Endothelial cell of umbilical vein (primary cell): Measurements from ENCODE around the gene TMEM125. TPM values are rescaled to one million over a fixed set of nuclear protein-coding genes. Genes with fewer than 3 reads are reported as not detected.

ENCODE experiments used
- BruUV-seq: library from RNA; stranded (reverse); fragments of 400-500 nt; replicated peaks from 2 replicates; lab custom pipeline; 2021; lab: Mats Ljungman, UMichigan
- CTCF ChIA-PET: fragments of 300-600, 350-600 bp; sonication (Branson Sonifier 250); formaldehyde crosslinking; loops from one replicate; lab custom pipeline; 2021; ENCODE audit warnings: antibody characterized with exemption, inconsistent platforms; lab: Charles Lee
- POLR2A ChIA-PET: fragments of 300-600, 350-600 bp; sonication (Branson Sonifier 250); formaldehyde crosslinking; loops from one replicate; lab custom pipeline; 2021; ENCODE audit warnings: antibody characterized with exemption, inconsistent platforms; lab: Charles Lee
- DNase-seq: peaks from one replicate; pipeline ENCODE4 v3.0.0-alpha.2; 2011; ENCODE audit warnings: low read depth, low spot score
- FAIRE-seq: peaks from 2 replicates; lab custom pipeline; 2011; peaks lifted over from hg19 to GRCh38; lab: Jason Lieb, UNC
- H2AFZ ChIP-seq: 2 replicates; pipeline ENCODE4 v1.6.0; 2012; ENCODE audit warnings: low read depth, low read length, control low read depth, inconsistent platforms
- H3K27ac ChIP-seq: 2 replicates; pipeline ENCODE4 v1.5.1; 2011; ENCODE audit warnings: low read depth, mild to moderate bottlenecking, control low read depth, low read length, moderate library complexity; ENCODE audit not compliant: insufficient read depth
- H3K27me3 ChIP-seq, 2 experiments: 2 replicates each; pipeline versions ENCODE4 v1.6.0 to v1.6.1; 2011; ENCODE audit warnings: low read length in 2 of 2, mixed read lengths in 1 of 2; ENCODE audit not compliant: control insufficient read depth in 2 of 2, insufficient read depth in 2 of 2
- H3K36me3 ChIP-seq, 2 experiments: 2 replicates in 1 of 2; 3 replicates in 1 of 2; pipeline ENCODE4 v1.5.1; 2011; ENCODE audit warnings: low read length in 2 of 2, mild to moderate bottlenecking in 1 of 2, moderate library complexity in 1 of 2; ENCODE audit not compliant: control insufficient read depth in 2 of 2, insufficient read depth in 2 of 2; ENCODE audit errors: extremely low read depth in 1 of 2
- H3K4me1 ChIP-seq: 3 replicates; pipeline ENCODE4 v1.5.1; 2011; ENCODE audit warnings: mild to moderate bottlenecking, low read length; ENCODE audit not compliant: control insufficient read depth, insufficient read depth; ENCODE audit errors: extremely low read depth
- H3K4me2 ChIP-seq: 2 replicates; pipeline ENCODE4 v1.6.1; 2011; ENCODE audit warnings: low read length, control low read depth, mixed read lengths; ENCODE audit not compliant: insufficient read depth
- H3K4me3 ChIP-seq, 3 experiments: fragments of 200-600 bp in 1 of 3; sonication (generic), shearing (Covaris generic) in 1 of 3; replicated peaks in 1 of 3; 2 replicates each; pipeline ENCODE4 v1.5.1; 2011 to 2016; ENCODE audit warnings: control low read depth in 3 of 3, low read length in 3 of 3, mild to moderate bottlenecking in 2 of 3, inconsistent platforms in 1 of 3, low read depth in 1 of 3, moderate library complexity in 1 of 3; ENCODE audit not compliant: insufficient read depth in 1 of 3
- H3K79me2 ChIP-seq: 2 replicates; pipeline ENCODE4 v1.6.0; 2012; ENCODE audit warnings: low read length, inconsistent platforms; ENCODE audit not compliant: control insufficient read depth, insufficient read depth
- H3K9ac ChIP-seq: replicated peaks from 2 replicates; pipeline ENCODE3; 2011; ENCODE audit warnings: low read length, control low read depth; ENCODE audit not compliant: insufficient read depth; ENCODE audit errors: extremely low read depth
- H3K9me1 ChIP-seq: replicated peaks from 3 replicates; pipeline ENCODE4 v1.6.0; 2011; ENCODE audit warnings: mild to moderate bottlenecking, low read length; ENCODE audit not compliant: control insufficient read depth, insufficient read depth; ENCODE audit errors: extremely low read depth
- H3K9me3 ChIP-seq: replicated peaks from 2 replicates; pipeline ENCODE4 v1.5.1; 2012; ENCODE audit warnings: low read length, inconsistent platforms; ENCODE audit not compliant: control insufficient read depth, insufficient read depth
- H4K20me1 ChIP-seq: replicated peaks from 2 replicates; pipeline ENCODE3; 2011; ENCODE audit warnings: mild to moderate bottlenecking, low read length; ENCODE audit not compliant: control insufficient read depth, insufficient read depth; ENCODE audit errors: extremely low read depth
- GATA2 ChIP-seq: IDR thresholded peaks from 2 replicates; pipeline ENCODE4 v1.7.0; 2011; ENCODE audit warnings: low read depth, mild to moderate bottlenecking, moderate library complexity, mixed read lengths, low read length; ENCODE audit not compliant: insufficient read length, insufficient read depth
- JUN ChIP-seq: IDR thresholded peaks from 2 replicates; pipeline ENCODE4 v1.6.1; 2011; ENCODE audit warnings: borderline replicate concordance, low read depth; ENCODE audit not compliant: insufficient read length, insufficient read depth
- MYC ChIP-seq: IDR thresholded peaks from one replicate; pipeline ENCODE4 v1.6.1; 2011; ENCODE audit warnings: mild to moderate bottlenecking, low read depth, low read length
- POLR2AphosphoS5 ChIP-seq: IDR thresholded peaks from 2 replicates; pipeline ENCODE4 v1.6.1; 2012; ENCODE audit warnings: low read depth, mild to moderate bottlenecking, control low read depth, low read length, moderate library complexity; ENCODE audit not compliant: insufficient read depth
- dilution Hi-C: fragments of 300-500 bp; cut with MboI; formaldehyde crosslinking; loops from one replicate; pipeline ENCODE4 v1.15.0; 2019; ENCODE audit warnings: low sequenced_read_pairs; ENCODE audit not compliant: extremely low pct_ligation_motif_present
- intact Hi-C: fragments of 100-400 bp; cut with micrococcal nuclease; formaldehyde crosslinking; loops from one replicate; pipeline ENCODE4 v1.10.0; 2022
- polyA plus RNA-seq, 4 experiments: library from polyadenylated mRNA; depleted of rRNA in 3 of 4; stranded (reverse) in 3 of 4; unstranded in 1 of 4; fragments of >200 nt; gene quantifications; 2 replicates each; pipeline versions ENCODE4 v1.2.1 to v1.2.3, GENCODE V29; 2011 to 2012; ENCODE audit warnings: missing spikeins in 1 of 4
- total RNA-seq: library from RNA; stranded (reverse); gene quantifications from 2 replicates; pipeline ENCODE4 v1.2.3, GENCODE V29; 2021
- TF ChIP-seq, protein P1 (sequence below): IDR thresholded peaks from 2 replicates; pipeline ENCODE4 v1.6.1; 2011; ENCODE audit not compliant: insufficient read depth, insufficient read length
- TF ChIP-seq, protein P2 (sequence below), 2 donors: IDR thresholded peaks; 1 replicate in 1 of 2; 2 replicates in 1 of 2; pipeline ENCODE4 v1.5.1; 2011; ENCODE audit warnings: low read length in 2 of 2, mild to moderate bottlenecking in 2 of 2, moderate library complexity in 2 of 2, control low read depth in 1 of 2, inconsistent platforms in 1 of 2, low read depth in 1 of 2; ENCODE audit not compliant: insufficient read depth in 1 of 2; ENCODE audit errors: extremely low read depth in 1 of 2

Gene TMEM125
- total and polyA plus RNA-seq, 2 donors (not counting 3 experiments of a cell fraction or from before 2014, with no cell fraction given) = 0.17 TPM; not detected in 1

DNA sequence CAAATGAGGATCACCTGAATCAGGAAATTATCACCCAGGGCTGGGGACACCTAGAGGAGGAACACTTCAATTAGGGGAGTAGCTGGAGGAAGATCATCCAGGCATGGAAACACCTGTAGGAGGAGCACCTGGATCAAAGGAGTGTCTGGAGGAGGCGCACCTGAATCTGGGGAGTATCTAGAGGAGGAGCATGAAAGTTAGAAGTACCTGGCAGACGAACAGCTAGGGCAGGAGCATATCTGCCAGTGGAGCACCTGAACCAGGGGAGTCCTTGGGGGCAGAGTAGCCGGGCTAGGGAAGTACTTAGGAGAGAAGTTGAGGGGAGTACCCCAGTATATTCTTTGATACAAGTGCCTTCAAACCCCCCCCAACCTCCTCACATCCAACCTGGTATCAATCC lies 14.3 kb downstream of the TMEM125 start:
- H3K9me1 ChIP-seq = no peaks in the 10 kb centered on the region
- POLR2A ChIA-PET = no interaction called here
- dilution Hi-C loops = no loop called here
- H3K36me3 ChIP-seq = no peaks in the 10 kb centered on the region
- H2AFZ ChIP-seq = no peak overlapping the region
- H3K27me3 ChIP-seq = peaks cover 2 to 5% of the 10 kb centered on the region in 2 experiments
- no peaks in the 10 kb centered on the region for H3K79me2 ChIP-seq
- TF ChIP-seq GATA2 (no peak), POLR2AphosphoS5 (no peak), MYC (no peak), JUN (no peak)
- TF ChIP-seq, protein P1, sequence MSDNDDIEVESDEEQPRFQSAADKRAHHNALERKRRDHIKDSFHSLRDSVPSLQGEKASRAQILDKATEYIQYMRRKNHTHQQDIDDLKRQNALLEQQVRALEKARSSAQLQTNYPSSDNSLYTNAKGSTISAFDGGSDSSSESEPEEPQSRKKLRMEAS = no peak
- TF ChIP-seq, protein P2, sequence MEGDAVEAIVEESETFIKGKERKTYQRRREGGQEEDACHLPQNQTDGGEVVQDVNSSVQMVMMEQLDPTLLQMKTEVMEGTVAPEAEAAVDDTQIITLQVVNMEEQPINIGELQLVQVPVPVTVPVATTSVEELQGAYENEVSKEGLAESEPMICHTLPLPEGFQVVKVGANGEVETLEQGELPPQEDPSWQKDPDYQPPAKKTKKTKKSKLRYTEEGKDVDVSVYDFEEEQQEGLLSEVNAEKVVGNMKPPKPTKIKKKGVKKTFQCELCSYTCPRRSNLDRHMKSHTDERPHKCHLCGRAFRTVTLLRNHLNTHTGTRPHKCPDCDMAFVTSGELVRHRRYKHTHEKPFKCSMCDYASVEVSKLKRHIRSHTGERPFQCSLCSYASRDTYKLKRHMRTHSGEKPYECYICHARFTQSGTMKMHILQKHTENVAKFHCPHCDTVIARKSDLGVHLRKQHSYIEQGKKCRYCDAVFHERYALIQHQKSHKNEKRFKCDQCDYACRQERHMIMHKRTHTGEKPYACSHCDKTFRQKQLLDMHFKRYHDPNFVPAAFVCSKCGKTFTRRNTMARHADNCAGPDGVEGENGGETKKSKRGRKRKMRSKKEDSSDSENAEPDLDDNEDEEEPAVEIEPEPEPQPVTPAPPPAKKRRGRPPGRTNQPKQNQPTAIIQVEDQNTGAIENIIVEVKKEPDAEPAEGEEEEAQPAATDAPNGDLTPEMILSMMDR (IDR thresholded peaks at IDR 0.05; ENCODE audit: extremely low read depth in 1 of 2, insufficient read depth in 1 of 2, low read depth in 1 of 2, low read length in 2 of 2) = no peak
- H3K9ac ChIP-seq = no peak overlapping the region
- H3K9me3 ChIP-seq = no peaks in the 10 kb centered on the region
- H4K20me1 ChIP-seq = no peaks in the 10 kb centered on the region
- H3K4me2 ChIP-seq = no peak overlapping the region
- no TSS peak for BruUV-seq
- intact Hi-C loops = no loop called here
- no peak for FAIRE-seq
- no peak for DNase-seq
- H3K4me3 ChIP-seq = no peak overlapping the region
- H3K4me1 ChIP-seq = no peaks in the 10 kb centered on the region
- no peak overlapping the region for H3K27ac ChIP-seq
- CTCF ChIA-PET = no interaction called here
